GM18870 (cell line): ENCODE data around the gene KRABD2.
"Not testable (repeated sequence)": the region's sequence is repeated elsewhere in the genome, so short reads cannot be mapped to it uniquely, and the experiment has no call there.

ENCODE experiments used
- ATAC-seq: cut with Tn5 transposase; IDR thresholded peaks from one replicate; pipeline ENCODE4 v1.9.1; 2021; ENCODE audit warnings: moderate library complexity; ENCODE audit not compliant: unreplicated experiment

The KRABD2 gene

DNA sequence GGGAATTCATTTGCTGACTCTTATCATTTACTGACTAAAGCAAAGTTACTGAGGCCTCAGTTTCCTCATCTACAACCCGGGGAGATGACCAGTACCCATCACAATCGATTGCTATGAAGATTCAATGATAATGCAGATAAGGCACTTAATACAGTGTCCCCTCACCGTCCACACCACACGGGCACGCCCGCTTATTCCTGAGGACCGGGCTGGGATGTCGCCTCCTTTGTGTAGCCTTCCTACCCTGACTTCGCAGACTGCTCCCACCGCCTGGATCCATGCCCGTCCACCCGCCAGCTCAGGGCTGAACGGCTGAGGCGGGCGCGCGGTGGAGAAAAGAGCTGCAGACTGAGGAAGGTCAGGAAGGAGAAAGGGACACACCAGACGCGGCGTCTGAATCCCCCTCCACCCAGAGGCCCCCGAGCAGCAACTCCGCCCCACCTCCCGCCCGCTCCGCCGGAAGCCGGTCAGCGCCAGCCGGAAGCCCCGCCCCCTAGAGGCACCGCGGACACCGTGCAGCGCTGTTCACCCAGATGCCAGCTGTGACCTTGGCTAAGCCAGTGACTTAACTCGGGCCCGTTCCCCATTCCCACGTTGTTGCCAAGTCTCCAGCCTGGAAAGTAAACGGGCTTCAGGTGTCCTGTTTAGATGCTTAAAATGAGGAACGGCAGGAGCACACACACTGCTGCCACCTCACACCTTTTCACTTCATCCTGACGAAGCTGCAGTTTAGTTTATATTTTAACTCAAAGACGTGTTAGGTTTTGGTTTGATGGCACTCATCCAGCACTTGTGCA is at the start of gene KRABD2:
TSS of gene KRABD2 (minus strand) at position 434 of the 797 bp plus-strand sequence.
- ATAC-seq, result no peak

DNA sequence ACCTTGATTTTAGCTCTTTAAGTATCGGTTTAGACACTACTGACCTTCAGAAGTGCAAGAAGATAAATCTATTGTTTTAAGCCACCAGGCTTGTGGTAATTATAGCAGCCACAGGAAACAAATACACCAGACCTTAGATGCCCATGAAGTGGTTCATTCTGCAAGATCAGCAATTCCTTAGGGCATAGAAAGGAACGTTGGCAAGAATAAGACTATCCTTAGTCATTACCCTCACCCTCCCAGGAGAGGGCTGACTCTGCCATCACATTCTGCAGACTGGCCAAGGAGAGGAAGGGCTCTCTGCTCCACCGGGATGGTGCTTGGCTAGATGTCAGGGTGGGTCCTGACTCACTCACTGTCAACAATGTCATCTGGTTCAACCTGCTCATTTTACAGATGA is 45.1 kb upstream of the KRABD2 start:
- no peak for ATAC-seq

DNA sequence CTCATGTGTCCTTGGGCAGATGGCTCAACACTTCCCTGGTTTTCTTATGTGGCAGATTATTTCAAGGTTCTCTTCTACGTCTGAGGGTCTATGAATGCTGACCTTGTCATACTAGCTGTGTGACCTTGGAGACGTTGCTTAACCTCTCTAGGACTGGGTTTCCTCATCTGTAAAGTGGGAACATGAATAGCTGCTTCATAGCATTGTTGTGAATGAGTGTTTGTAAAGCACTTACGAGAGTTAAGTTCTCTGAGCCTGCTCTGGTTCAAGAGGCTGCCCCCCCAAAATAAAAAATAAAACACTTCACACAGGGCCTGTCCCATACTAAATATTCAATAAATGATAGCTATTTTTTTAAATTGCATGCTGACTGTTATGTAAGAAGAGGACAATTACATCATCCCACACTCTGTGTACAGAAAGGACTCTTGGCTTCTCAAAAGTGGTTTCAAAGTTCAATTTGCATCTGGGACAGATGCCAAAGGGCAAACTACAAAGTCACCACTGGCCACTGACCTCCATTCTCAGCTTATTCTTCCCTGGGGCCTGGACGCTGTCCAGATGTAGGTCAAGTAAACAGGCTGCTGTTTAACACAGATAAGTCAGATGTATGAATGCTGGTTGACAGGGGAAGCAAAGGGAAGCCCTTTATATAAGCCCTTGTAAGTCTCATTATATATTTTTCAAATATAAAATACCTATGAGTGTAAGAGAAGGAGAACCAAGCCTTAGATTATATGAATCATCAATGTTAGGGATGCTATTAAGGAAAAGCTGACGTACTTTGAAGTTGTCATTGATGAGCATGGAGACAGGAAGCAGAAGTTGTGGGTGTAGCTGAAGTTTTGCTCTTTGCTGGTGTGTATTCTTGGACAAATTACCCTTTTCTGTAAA is 43.8 kb upstream of the KRABD2 start:
- no peak for ATAC-seq

DNA sequence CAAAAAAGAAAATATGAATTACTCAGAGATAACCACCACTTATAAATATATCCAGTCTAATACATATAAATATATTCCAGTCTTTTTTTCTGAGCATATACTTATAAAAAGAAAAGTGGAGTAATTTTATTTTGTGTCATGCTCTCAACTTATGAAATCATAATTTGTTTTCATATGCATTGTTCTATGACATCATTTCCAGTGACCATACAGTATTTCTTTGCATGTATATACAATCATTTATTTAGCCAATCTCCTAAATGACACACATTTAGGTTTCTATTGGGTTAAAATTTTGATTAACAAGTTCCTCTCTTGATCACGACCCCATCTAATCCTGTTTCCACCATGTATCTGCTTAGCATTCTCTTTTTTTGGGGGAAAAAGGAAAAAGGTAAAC is 42.8 kb upstream of the KRABD2 start:
- ATAC-seq, result no peak

DNA sequence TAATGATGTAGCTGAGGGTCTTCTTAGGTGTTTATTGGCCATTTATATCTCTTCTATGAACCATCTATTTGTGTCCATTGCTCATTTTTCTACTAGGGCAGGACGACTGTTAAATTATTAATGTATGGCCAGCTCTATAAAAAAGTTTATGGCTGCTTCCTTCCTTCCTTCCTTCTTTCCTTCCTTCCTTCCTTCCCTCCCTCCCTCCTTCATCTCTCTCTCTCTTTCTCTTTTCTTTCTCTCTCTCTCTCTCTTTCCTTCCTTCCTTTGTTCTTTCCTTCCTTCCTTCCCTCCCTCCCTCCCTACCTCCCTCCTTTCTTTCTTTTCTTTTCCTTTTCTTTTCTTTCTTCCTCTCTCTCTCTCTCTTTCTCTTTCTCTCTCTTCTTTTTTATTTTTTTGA is 42.0 kb upstream of the KRABD2 start:
- ATAC-seq, result no peak

DNA sequence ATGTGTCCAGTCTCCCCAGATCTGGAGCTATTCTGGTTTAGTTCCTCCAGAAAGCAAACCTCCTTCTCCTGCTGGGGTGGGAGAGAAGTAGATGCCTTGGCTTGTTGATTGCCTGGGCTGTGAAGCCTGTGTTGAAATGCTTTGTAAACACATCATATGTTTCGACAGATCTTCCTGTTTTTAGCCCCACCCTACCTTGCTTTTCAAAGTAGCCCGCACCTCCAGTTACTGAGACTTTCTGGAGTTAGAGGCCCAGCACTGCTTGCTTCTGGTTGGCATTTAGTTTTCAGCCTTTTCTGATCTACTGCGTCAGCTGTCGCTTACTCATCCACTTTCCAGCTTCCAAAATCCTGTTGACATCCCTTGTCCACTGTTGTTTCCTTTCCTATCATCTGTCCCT is 41.3 kb upstream of the KRABD2 start:
- no peak for ATAC-seq

DNA sequence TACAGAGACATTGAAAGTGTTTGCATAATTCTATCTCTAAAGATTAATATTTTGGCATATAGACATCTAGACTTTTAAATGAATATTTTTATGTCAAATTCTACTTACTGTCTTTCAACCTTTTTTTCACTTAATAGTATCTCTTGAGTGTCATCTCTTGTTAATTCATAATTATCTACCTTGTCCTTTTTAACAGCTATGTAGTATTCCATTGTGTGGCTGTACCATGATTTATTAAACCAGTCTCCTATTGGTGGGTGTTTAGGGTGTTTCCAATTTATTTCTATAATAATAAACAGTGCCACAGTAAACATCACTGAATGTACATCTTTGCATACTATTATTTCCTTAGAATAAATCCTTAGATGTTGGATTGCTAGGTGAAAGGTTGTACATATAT is 37.4 kb upstream of the KRABD2 start:
- no peak for ATAC-seq

GRCh38 chr17:8413328-8413727 is 36.8 kb upstream of the KRABD2 start:
- ATAC-seq, result no peak

DNA sequence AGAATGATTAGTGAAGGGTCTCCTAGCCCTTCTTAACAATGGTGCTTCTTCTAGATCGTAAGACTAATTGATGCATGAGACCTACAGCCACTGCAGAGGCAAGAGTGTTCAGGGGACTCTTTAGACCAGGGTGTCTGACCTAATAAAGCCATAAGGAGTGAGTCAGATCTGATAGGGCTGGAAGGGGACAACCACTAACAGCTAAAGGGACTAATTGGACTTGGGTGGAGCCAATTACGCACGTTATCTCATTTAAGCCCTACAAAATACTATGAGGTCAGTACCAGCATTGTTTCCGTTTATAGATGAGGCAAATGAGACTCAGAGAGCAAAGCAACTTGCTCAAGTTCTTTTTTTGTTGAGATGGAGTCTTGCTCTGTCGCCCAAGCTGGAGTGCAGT is 35.6 kb upstream of the KRABD2 start:
- ATAC-seq, result no peak

DNA sequence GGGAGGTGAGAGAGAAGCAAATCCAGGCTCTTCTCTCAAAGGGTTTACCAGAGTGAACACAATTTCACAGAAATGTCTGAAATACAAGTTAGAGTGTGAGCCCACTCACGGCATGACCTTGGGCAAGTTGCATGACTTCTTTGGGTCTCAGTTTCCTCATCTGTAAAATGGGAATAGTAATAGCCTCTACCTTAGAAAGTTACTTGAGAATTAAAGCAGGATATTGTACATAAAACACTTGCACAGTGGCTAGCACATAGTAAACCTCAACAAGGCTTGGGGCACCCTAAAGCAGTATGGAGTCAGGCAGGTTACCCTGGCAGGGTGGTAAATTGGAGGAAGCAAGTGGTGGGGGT is 34.4 kb upstream of the KRABD2 start:
- ATAC-seq, result no peak

- no peak for ATAC-seq
Observed at GRCh38 chr17:8409966-8410882, 33.7 kb upstream of the KRABD2 start.

- ATAC-seq, result no peak
Observed at GRCh38 chr17:8408371-8408770, 31.9 kb upstream of the KRABD2 start.

DNA sequence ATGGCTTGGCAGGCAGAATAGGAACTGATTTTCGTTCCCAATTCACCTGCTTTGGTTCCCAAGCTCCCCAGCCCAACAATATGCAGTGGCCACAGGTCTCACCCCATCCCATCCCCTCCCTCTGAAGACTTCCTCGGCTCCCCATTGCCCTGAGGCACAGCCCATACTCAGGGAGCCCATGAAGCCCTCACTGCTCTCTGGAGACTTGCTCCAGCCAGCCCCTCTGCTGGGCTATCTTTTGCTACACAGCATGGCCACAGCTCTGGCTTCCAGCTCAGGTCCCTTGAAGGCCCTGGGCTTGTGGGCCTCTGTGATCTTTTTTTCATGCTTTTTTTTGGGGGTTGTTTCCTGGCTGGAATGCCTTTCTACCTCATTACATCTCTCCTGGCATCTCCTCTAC is 29.7 kb upstream of the KRABD2 start:
- ATAC-seq, result no peak

- ATAC-seq, result no peak
Observed at GRCh38 chr17:8405499-8406016, 29.1 kb upstream of the KRABD2 start.

GRCh38 chr17:8402921-8403536 is 26.5 kb upstream of the KRABD2 start:
- ATAC-seq, result no peak

DNA sequence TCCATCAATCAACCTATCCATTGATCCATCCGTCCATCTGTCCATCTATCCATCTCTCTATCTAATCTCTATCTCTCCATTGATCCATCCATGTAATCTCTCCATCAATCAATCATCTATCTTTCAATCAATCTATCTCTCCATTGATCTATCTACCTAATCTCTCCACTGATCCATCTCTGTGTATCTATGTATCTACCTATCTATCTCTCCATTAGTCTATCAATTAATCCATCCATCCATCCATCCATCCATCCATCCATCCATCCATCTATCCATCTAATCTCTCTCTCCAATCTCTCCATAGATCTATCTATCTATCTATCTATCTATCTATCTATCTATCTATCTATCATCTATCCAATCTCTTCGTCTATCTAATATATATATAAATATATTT is 24.6 kb upstream of the KRABD2 start:
- ATAC-seq, result no peak

DNA sequence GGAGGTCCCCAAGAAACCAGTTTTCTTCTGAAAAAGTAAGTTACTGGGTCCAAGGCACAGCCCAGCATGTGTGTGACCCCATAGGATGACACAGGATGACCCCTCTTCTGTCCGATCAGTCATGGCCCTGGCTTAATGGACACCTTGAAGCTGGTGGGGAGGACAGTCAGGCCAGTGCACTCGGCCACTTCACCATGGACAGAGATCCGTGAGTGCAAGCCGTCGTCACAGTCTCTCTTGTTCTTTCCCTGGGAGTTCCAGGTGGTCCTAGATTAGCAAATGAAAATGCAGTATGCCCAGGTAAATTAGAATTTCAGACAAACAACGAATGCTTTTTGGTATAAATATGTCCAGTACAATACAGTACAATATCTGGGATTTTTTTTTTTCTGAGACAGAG is 22.5 kb upstream of the KRABD2 start:
- no peak for ATAC-seq

GRCh38 chr17:8397636-8398035 is 21.1 kb upstream of the KRABD2 start, which contains the start of gene RNF222:
RNF222 (minus strand) TSS chr17:8397827; CDS start chr17:8393461, 4,366 bp downstream.
- ATAC-seq, result no peak

GRCh38 chr17:8394497-8394896 is 18.0 kb upstream of the KRABD2 start:
- not testable (repeated sequence) for ATAC-seq

- ATAC-seq, result no peak
Observed at GRCh38 chr17:8393470-8394231, 17.1 kb upstream of the KRABD2 start.
